HG03280 (cell line): Measurements from ENCODE around the gene TMEM184B.
A peak's percentile ranks its signal among the peaks of the same experiment; 100 is the strongest.

Experiments used
- ATAC-seq: cut with Tn5 transposase; IDR thresholded peaks from one replicate; pipeline ENCODE4 v1.9.1; 2021; ENCODE audit warnings: mild to moderate bottlenecking, moderate library complexity; ENCODE audit not compliant: unreplicated experiment

Gene TMEM184B

GRCh38 chr22:38308791-38309498, 36.1 kb upstream of the TMEM184B start:
- ATAC-seq = no peak

- ATAC-seq = peak; percentile 59
Observed at GRCh38 chr22:38305471-38306448, 33.0 kb upstream of the TMEM184B start.

GRCh38 chr22:38304526-38304925, 31.7 kb upstream of the TMEM184B start:
- ATAC-seq = no peak

GRCh38 chr22:38303974-38304373, 31.2 kb upstream of the TMEM184B start:
- ATAC-seq = no peak

GRCh38 chr22:38302906-38303305, 30.1 kb upstream of the TMEM184B start:
- no peak for ATAC-seq

GRCh38 chr22:38300946-38301345, 28.1 kb upstream of the TMEM184B start:
- no peak for ATAC-seq

GRCh38 chr22:38300197-38300945, 27.6 kb upstream of the TMEM184B start:
- no peak for ATAC-seq

- no peak for ATAC-seq
Observed at GRCh38 chr22:38299770-38300102, 26.9 kb upstream of the TMEM184B start.

- no peak for ATAC-seq
Observed at GRCh38 chr22:38298312-38299005, 25.6 kb upstream of the TMEM184B start.

GRCh38 chr22:38296372-38296771, 23.6 kb upstream of the TMEM184B start:
- no peak for ATAC-seq

- ATAC-seq = no peak
Observed at GRCh38 chr22:38295863-38296262, 23.1 kb upstream of the TMEM184B start.

GRCh38 chr22:38295339-38295738, 22.5 kb upstream of the TMEM184B start:
- no peak for ATAC-seq

GRCh38 chr22:38294193-38294592, 21.4 kb upstream of the TMEM184B start:
- ATAC-seq = no peak

GRCh38 chr22:38292694-38293093, 19.9 kb upstream of the TMEM184B start:
- no peak for ATAC-seq

GRCh38 chr22:38291201-38291777, 18.5 kb upstream of the TMEM184B start:
- no peak for ATAC-seq

- no peak for ATAC-seq
Observed at GRCh38 chr22:38290347-38290746, 17.5 kb upstream of the TMEM184B start.

GRCh38 chr22:38289583-38290082, 16.8 kb upstream of the TMEM184B start:
- no peak for ATAC-seq

- ATAC-seq = no peak
Observed at GRCh38 chr22:38286915-38287669, 14.3 kb upstream of the TMEM184B start.

GRCh38 chr22:38285018-38285417, 12.2 kb upstream of the TMEM184B start:
- no peak for ATAC-seq

GRCh38 chr22:38284042-38284402, 11.2 kb upstream of the TMEM184B start:
- ATAC-seq = no peak
